ENCODE results near the gene FABP2. TPM values are rescaled to one million over a fixed set of nuclear protein-coding genes. Genes with fewer than 3 reads are reported as not detected.
"Not testable (repeated sequence)": the region's sequence is repeated elsewhere in the genome, so short reads cannot be mapped to it uniquely, and the experiment has no call there.

FABP2 gene
- total RNA-seq, 2 experiments from 2014 or later, result not detected

GRCh38 chr4:119300101-119300978 is 21.6 kb downstream of the FABP2 start:
- Mint-ChIP-seq H3K4me1 (peaks cover 32% of the 10 kb centered on the region), H3K27ac (peak overlapping the region; percentile 94), H3K27me3 (peaks cover 2% of the 10 kb centered on the region), H3K9me3 (no peaks in the 10 kb centered on the region), H3K4me3 (peak overlapping the region; percentile 94), H3K36me3 (ENCODE audit: low read depth) (peaks cover 38% of the 10 kb centered on the region)
- DNase-seq, result peak; percentile 94
- ChIA-PET CTCF (interaction anchor here (0.7 to 4.0 kb wide), 7 partner anchors 11 to 328 kb away, joined by 3 to 26 read pairs (median 9); partner anchors contain the start of genes PDE5A and USP53), POLR2A (interaction anchor here (0.7 to 3.6 kb wide), 13 partner anchors 8 to 1890 kb away, joined by 3 to 43 read pairs (median 4); partner anchors contain the start of genes METTL14 and USP53)

GRCh38 chr4:119299741-119300100 is 22.2 kb downstream of the FABP2 start:
- Mint-ChIP-seq H3K9me3 (no peaks in the 10 kb centered on the region), H3K4me3 (peak overlapping the region; percentile 94), H3K27me3 (peaks cover 2% of the 10 kb centered on the region), H3K36me3 (ENCODE audit: low read depth) (peaks cover 38% of the 10 kb centered on the region), H3K4me1 (peaks cover 32% of the 10 kb centered on the region), H3K27ac (peak overlapping the region; percentile 94)
- ChIA-PET CTCF (interaction anchor here (0.7 to 4.0 kb wide), 7 partner anchors 11 to 329 kb away, joined by 3 to 26 read pairs (median 9); partner anchors contain the start of genes PDE5A and USP53), POLR2A (interaction anchor here (0.7 to 3.6 kb wide), 14 partner anchors 9 to 1891 kb away, joined by 3 to 43 read pairs (median 4); partner anchors contain the start of genes METTL14 and USP53)
- DNase-seq, result no peak

- CTCF ChIA-PET, result interaction anchor here (0.7 to 4.0 kb wide), 6 partner anchors 12 to 329 kb away, joined by 3 to 26 read pairs (median 10); partner anchors contain the start of genes PDE5A and USP53
- POLR2A ChIA-PET, result interaction anchor here (0.7 to 3.6 kb wide), 10 partner anchors 9 to 614 kb away, joined by 3 to 43 read pairs (median 6); partner anchors contain the start of genes METTL14 and USP53
- Mint-ChIP-seq H3K27me3 (no peaks in the 10 kb centered on the region), H3K27ac (peak overlapping the region; percentile 94), H3K36me3 (ENCODE audit: low read depth) (peaks cover 38% of the 10 kb centered on the region), H3K4me1 (peaks cover 32% of the 10 kb centered on the region), H3K9me3 (no peaks in the 10 kb centered on the region), H3K4me3 (peak overlapping the region; percentile 94)
- no peak for DNase-seq
Observed at GRCh38 chr4:119299260-119299671, 22.7 kb downstream of the FABP2 start.

GRCh38 chr4:119297795-119298194 is 24.1 kb downstream of the FABP2 start:
- Mint-ChIP-seq H3K4me1 (peaks cover 32% of the 10 kb centered on the region), H3K9me3 (no peaks in the 10 kb centered on the region), H3K4me3 (peak overlapping the region; percentile 19), H3K36me3 (ENCODE audit: low read depth) (peaks cover 38% of the 10 kb centered on the region), H3K27ac (no peak overlapping the region), H3K27me3 (no peaks in the 10 kb centered on the region)
- POLR2A ChIA-PET, result interaction anchor here (3.2 to 3.6 kb wide), 2 partner anchors 85 to 157 kb away, joined by 20 to 43 read pairs; partner anchors contain the start of gene USP53
- CTCF ChIA-PET, result interaction anchor here (4.0 kb wide), 1 partner anchor 257 kb away, joined by 26 read pairs; no protein-coding TSS in a partner anchor
- no peak for DNase-seq

GRCh38 chr4:119296356-119296755 is 25.6 kb downstream of the FABP2 start:
- no peak overlapping the region for H3K27ac Mint-ChIP-seq

GRCh38 chr4:119290598-119290997 is 31.3 kb downstream of the FABP2 start:
- no peaks in the 10 kb centered on the region for H3K9me3 Mint-ChIP-seq
- no peak overlapping the region for H3K27ac Mint-ChIP-seq
- no peak for DNase-seq
- H3K36me3 Mint-ChIP-seq (ENCODE audit: low read depth), result no peaks in the 10 kb centered on the region
- POLR2A ChIA-PET, result interaction anchor here (3.0 kb wide), 1 partner anchor 9 kb away, joined by 12 read pairs; a partner anchor contains a TSS
- H3K27me3 Mint-ChIP-seq, result no peaks in the 10 kb centered on the region
- CTCF ChIA-PET, result interaction anchor here (1.4 kb wide), 1 partner anchor 246 kb away, joined by 4 read pairs; no protein-coding TSS in a partner anchor
- no peaks in the 10 kb centered on the region for H3K4me1 Mint-ChIP-seq
- H3K4me3 Mint-ChIP-seq, result no peak overlapping the region

More at GRCh38 chr4:119296356-119296755, 25.6 kb downstream of the FABP2 start:
- Mint-ChIP-seq H3K36me3 (ENCODE audit: low read depth) (peaks cover 38% of the 10 kb centered on the region), H3K9me3 (no peaks in the 10 kb centered on the region), H3K4me3 (no peak overlapping the region), H3K27me3 (no peaks in the 10 kb centered on the region), H3K4me1 (peaks cover 29% of the 10 kb centered on the region)
- no peak for DNase-seq
- CTCF ChIA-PET, result no interaction called here
- POLR2A ChIA-PET, result no interaction called here

GRCh38 chr4:119289313-119289712 is 32.6 kb downstream of the FABP2 start:
- Mint-ChIP-seq H3K27me3 (no peaks in the 10 kb centered on the region), H3K4me3 (no peak overlapping the region), H3K9me3 (no peaks in the 10 kb centered on the region), H3K36me3 (ENCODE audit: low read depth) (no peaks in the 10 kb centered on the region), H3K4me1 (peaks cover 7% of the 10 kb centered on the region), H3K27ac (no peak overlapping the region)
- POLR2A ChIA-PET, result interaction anchor here (3.0 kb wide), 1 partner anchor 11 kb away, joined by 12 read pairs; a partner anchor contains a TSS
- CTCF ChIA-PET, result interaction anchor here (1.4 kb wide), 1 partner anchor 245 kb away, joined by 4 read pairs; no protein-coding TSS in a partner anchor
- DNase-seq, result no peak

GRCh38 chr4:119286377-119287002 is 35.4 kb downstream of the FABP2 start:
- POLR2A ChIA-PET, result interaction anchor here (0.6 kb wide), 1 partner anchor 346 kb away, joined by 3 read pairs; no protein-coding TSS in a partner anchor
- Mint-ChIP-seq H3K4me1 (peaks cover 13% of the 10 kb centered on the region), H3K27me3 (no peaks in the 10 kb centered on the region)

GRCh38 chr4:119284876-119285780 is 36.8 kb downstream of the FABP2 start:
- ChIA-PET CTCF (interaction anchor here (0.7 to 1.3 kb wide), 3 partner anchors 72 to 245 kb away, joined by 3 to 5 read pairs (median 3); no protein-coding TSS in a partner anchor), POLR2A (no interaction called here)
- Mint-ChIP-seq H3K27ac (peak overlapping the region; percentile 27), H3K4me3 (peak overlapping the region; percentile 62), H3K27me3 (no peaks in the 10 kb centered on the region), H3K4me1 (peaks cover 17% of the 10 kb centered on the region), H3K36me3 (ENCODE audit: low read depth) (peaks cover 3% of the 10 kb centered on the region), H3K9me3 (no peaks in the 10 kb centered on the region)
- no peak for DNase-seq

More at GRCh38 chr4:119286377-119287002, 35.4 kb downstream of the FABP2 start:
- H3K4me3 Mint-ChIP-seq, result no peak overlapping the region
- H3K27ac Mint-ChIP-seq, result no peak overlapping the region
- peak; percentile 24 for DNase-seq
- H3K9me3 Mint-ChIP-seq, result no peaks in the 10 kb centered on the region
- CTCF ChIA-PET, result interaction anchor here (0.6 to 1.1 kb wide), 3 partner anchors 243 to 248 kb away, joined by 4 to 16 read pairs (median 5); no protein-coding TSS in a partner anchor
- no peaks in the 10 kb centered on the region for H3K36me3 Mint-ChIP-seq (ENCODE audit: low read depth)

GRCh38 chr4:119281393-119281792 is 40.5 kb downstream of the FABP2 start:
- H3K4me1 Mint-ChIP-seq, result peaks cover 19% of the 10 kb centered on the region
- ChIA-PET POLR2A (no interaction called here), CTCF (no interaction called here)
- H3K9me3 Mint-ChIP-seq, result peaks cover 4% of the 10 kb centered on the region
- peaks cover 6% of the 10 kb centered on the region for H3K36me3 Mint-ChIP-seq (ENCODE audit: low read depth)
- H3K27me3 Mint-ChIP-seq, result no peaks in the 10 kb centered on the region
- H3K4me3 Mint-ChIP-seq, result no peak overlapping the region
- no peak overlapping the region for H3K27ac Mint-ChIP-seq
- no peak for DNase-seq

GRCh38 chr4:119279945-119280344 is 42.0 kb downstream of the FABP2 start:
- H3K27ac Mint-ChIP-seq; H3K9me3 Mint-ChIP-seq; DNase-seq; POLR2A ChIA-PET; H3K27me3 Mint-ChIP-seq; CTCF ChIA-PET; H3K4me3 Mint-ChIP-seq; H3K36me3 Mint-ChIP-seq (ENCODE audit: low read depth): not testable (repeated sequence)
- H3K4me1 Mint-ChIP-seq, result peaks cover 15% of the 10 kb centered on the region

- POLR2A ChIA-PET; H3K27me3 Mint-ChIP-seq; H3K36me3 Mint-ChIP-seq (ENCODE audit: low read depth); H3K27ac Mint-ChIP-seq; H3K9me3 Mint-ChIP-seq; CTCF ChIA-PET; H3K4me3 Mint-ChIP-seq; DNase-seq: not testable (repeated sequence)
- peaks cover 12% of the 10 kb centered on the region for H3K4me1 Mint-ChIP-seq
Observed at GRCh38 chr4:119279541-119279940, 42.4 kb downstream of the FABP2 start.

Measured in activated CD4-positive, alpha-beta memory T cell treated with anti-CD3 and anti-CD28 coated beads, Interleukin-2, amount 10 ng/mL, durations not matched to agents 7 days and 5 days (primary cell).